GM12872 (cell line): ENCODE measurements around the gene GALNT18.

ENCODE experiments used
- TF ChIP-seq, protein P1 (sequence below): IDR thresholded peaks from 3 replicates; pipeline ENCODE4 v1.5.1; 2011; ENCODE audit warnings: low read depth, mild to moderate bottlenecking, low read length, moderate library complexity; ENCODE audit not compliant: insufficient read depth

Gene GALNT18

DNA sequence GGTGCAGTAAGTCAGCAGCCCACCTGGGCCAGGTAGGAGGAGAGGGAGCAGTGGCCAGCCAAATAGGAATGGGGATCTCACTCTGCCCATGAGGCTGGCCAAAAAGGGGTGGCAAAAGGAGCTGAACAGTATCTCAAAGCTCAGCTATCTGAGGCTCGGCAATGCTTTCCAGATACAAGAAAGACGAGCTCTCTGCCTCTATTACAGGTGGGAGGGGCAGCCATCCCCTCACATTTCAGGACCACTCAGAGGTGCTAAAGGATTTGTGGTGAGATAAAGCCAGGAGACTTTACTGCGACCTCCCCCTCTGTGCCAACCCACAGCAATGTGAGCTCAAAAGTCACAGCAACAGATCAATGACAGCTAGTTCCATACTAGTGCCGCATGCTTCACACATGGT, 42.1 kb upstream of the GALNT18 start:
- TF ChIP-seq, protein P1, sequence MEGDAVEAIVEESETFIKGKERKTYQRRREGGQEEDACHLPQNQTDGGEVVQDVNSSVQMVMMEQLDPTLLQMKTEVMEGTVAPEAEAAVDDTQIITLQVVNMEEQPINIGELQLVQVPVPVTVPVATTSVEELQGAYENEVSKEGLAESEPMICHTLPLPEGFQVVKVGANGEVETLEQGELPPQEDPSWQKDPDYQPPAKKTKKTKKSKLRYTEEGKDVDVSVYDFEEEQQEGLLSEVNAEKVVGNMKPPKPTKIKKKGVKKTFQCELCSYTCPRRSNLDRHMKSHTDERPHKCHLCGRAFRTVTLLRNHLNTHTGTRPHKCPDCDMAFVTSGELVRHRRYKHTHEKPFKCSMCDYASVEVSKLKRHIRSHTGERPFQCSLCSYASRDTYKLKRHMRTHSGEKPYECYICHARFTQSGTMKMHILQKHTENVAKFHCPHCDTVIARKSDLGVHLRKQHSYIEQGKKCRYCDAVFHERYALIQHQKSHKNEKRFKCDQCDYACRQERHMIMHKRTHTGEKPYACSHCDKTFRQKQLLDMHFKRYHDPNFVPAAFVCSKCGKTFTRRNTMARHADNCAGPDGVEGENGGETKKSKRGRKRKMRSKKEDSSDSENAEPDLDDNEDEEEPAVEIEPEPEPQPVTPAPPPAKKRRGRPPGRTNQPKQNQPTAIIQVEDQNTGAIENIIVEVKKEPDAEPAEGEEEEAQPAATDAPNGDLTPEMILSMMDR = no peak

DNA sequence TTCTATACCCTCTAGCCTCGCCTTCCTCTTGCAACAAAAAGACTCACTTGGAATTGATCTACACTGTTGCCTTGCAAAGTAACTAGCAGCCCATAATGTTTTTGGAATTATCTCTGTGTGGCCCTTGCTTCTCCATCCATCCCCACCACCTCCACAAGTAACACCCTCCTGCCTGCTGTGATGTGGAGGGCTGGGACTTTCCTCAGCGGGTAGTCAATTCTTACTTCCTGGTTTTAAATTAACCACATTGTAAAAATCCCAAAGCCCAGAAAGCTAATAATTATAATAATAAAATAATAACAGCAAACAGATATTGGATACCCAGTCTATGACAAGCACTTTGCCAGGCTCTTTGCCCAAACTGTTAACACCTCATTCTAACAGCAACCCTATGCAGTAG, 40.8 kb upstream of the GALNT18 start:
- TF ChIP-seq, protein P1 = no peak

DNA sequence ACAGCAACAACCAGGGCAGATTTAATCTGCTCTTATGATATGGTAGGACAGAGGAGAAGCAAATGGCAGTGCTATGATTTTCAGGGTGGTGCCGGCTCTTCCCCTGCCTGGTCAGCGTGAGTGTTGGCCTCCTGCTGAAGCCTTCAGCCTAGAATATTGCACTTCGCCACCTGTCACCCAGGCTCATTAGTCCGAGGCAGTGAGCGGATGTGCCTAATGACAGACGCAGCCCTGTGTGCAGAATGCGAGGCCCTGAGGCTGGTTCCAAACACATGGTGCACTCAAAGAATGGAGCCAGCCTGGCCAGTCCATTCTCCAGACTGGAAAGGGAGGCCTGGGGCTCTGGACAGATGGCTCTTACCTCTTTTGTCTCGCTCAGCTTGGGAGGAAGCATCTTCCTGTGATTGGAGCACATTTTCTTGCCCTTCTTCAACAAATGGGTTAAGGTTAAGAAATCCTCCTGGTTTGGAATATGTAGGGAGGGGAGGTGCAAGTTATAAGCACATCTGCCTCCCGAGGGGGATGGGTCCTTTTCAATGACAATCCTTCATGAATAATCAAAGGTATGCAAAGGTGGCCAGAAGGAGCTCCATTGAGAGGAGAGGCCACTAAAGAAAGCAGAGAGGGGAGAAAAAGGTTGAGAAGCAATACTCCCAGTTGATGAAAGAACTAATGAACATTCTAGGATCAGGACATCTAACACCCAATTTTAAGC, 39.7 kb upstream of the GALNT18 start:
- TF ChIP-seq, protein P1 = no peak

DNA sequence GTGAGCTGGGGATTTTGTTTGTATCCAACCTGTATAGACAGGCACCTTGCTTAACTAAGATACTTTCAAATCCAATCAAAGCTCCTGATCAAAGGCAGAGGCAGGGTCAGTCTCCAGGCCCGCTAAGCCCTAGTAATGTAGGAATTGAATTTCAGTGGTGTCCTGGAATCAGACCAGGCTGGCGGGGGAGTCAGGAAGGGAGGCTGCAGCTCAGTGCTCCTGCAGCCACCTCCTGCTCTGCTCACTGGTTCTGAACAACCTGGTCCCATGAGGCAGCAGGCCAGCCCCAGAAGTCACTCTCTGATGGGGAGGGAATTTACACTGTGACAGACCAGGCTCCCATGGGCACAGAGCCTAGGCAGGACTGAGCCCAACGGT, 38.5 kb upstream of the GALNT18 start:
- TF ChIP-seq, protein P1 = no peak

DNA sequence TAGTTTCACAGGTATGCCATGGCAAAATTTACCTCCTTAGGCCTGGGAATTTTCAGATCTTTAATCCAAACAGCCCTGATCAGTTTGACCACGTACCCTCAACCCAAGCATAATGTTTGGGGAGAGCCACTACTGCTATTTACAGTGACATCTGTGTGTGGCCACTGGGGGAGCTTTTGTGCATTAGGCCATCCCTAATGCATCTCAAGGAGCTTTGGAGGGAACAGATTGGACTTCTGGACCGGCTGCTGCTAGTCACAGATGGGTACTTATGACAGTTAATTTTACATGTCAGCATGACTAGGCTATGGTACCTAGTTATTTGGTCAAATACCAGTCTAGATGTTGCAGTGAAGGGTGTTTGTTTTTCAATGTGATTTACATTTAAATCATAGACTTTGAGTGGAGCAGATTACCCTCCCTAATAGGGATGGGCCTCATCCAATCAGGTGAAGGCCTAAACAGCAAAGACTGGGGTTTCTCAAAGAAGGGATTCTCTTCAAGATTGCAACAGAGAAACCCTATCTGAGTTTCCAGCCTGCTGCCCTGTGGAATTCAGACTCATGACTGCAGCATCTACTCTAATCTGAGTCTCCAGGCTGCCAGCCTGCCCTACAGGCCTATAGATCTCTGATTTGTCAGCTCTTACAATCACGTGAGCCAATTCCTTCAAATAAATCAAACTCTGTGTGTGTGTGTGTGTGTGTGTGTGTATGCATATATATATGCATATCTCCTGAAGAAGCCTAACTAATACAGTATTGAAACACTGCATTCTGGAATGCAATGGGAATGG, 38.0 kb upstream of the GALNT18 start:
- TF ChIP-seq, protein P1 = peak; percentile 43; the same call in 2 of the 3 replicates

DNA sequence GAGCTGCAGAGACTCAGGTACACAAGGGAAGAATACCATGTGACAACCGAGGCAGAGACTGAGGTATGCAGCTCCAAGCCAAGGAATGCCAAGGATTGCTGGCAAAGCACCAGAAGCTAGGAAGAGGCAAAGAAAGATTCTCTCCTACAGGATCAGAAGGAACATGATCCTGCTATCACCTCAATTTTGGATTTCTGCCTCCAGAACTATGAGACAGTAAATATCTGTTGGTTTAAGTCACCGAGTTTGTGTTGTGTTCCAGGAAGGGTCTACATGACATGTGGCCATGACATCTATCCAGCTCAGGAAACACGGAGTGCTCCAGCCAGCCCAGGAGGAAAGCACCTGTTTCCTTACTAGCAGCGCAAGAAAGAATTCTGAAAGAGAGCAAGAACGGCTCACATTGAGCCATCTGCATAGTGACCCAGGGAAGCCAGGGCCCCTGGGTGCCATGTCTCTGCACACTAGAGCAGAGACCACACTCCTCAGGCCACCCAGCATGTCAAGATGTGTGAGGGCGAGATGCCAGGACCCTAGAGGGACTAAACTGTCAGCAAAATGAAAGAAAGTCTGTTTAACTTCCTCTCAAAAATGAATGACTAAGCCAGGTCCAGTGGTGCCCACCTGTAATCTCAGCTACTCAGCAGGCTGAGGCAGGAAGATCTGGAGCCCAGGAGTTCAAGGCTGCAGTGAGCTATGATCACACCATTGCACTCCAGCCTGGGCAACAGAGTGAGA, 35.6 kb upstream of the GALNT18 start:
- TF ChIP-seq, protein P1 = no peak

DNA sequence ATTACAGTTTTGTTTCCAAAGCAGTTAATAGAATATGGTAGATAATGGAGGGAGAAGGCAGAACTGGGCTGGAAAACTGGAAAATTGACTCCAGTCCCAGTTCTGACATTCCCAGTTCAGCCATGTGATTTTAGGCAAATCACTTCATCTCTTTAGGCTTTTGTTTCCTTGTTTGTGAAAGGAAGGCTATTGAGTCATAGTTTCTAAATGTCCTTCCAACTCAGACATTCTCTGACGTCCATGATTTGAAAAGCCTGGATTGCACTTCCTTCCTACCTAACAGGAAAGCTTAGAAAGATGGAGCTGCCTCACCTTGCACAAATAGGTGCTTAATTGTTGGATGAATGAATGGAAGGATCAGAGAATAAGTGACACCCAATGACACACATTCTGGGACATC, 19.8 kb upstream of the GALNT18 start:
- TF ChIP-seq, protein P1 = no peak
